ENCODE results near the gene NOP9.

- TF ChIP-seq SUZ12 (IDR thresholded peaks at IDR 0.05; ENCODE audit: extremely low read depth, insufficient read depth, insufficient read length) (no peak), YY1 (IDR thresholded peaks at IDR 0.05; ENCODE audit: insufficient read depth, insufficient read length) (no peak)
These were observed 32.8 kb downstream of the NOP9 start for GRCh38 chr14:24332268-24332993.

All from NT2/D1 (cell line).